Liver (tissue), 3 donors: ENCODE measurements around the gene UBR1.

Source experiments
- EGR1 ChIP-seq, 2 donors: IDR thresholded peaks; 2 replicates each; pipeline ENCODE4 v1.6.1; 2016 to 2018; ENCODE audit warnings: antibody characterized with exemption in 2 of 2, low read depth in 2 of 2
- FOXA1 ChIP-seq: IDR thresholded peaks from 2 replicates; pipeline ENCODE4 v1.6.1; 2016; ENCODE audit warnings: antibody characterized with exemption
- FOXA2 ChIP-seq: IDR thresholded peaks from 2 replicates; pipeline ENCODE4 v1.6.1; 2016; ENCODE audit warnings: antibody characterized with exemption
- GABPA ChIP-seq, 2 donors: IDR thresholded peaks in 1 of 2; conservative IDR thresholded peaks in 1 of 2; 2 replicates each; pipeline ENCODE4 v1.6.1; 2016; ENCODE audit warnings: antibody characterized with exemption in 2 of 2, mild to moderate bottlenecking in 1 of 2, moderate library complexity in 1 of 2
- JUND ChIP-seq, 2 donors: IDR thresholded peaks; 2 replicates each; pipeline ENCODE4 v1.6.1; 2016; ENCODE audit warnings: antibody characterized with exemption in 2 of 2
- SP1 ChIP-seq: IDR thresholded peaks from 2 replicates; pipeline ENCODE4 v1.6.1; 2018; ENCODE audit warnings: antibody characterized with exemption, mild to moderate bottlenecking
- TAF1 ChIP-seq: conservative IDR thresholded peaks from 2 replicates; pipeline ENCODE4 v1.6.1; 2016; ENCODE audit warnings: antibody characterized with exemption, mild to moderate bottlenecking
- TF ChIP-seq, protein P1 (sequence below): IDR thresholded peaks from 2 replicates; pipeline ENCODE4 v1.6.1; 2016; ENCODE audit warnings: antibody characterized with exemption
- TF ChIP-seq, protein P2 (sequence below): fragments of 150-350 bp; IDR thresholded peaks from 2 replicates; pipeline ENCODE4 v1.5.1; 2017; ENCODE audit warnings: improper control_type of control experiment, low read depth, low read length; ENCODE audit not compliant: missing input control
- TF ChIP-seq, protein P3 (sequence below): IDR thresholded peaks from 2 replicates; pipeline ENCODE4 v1.6.1; 2016; ENCODE audit warnings: antibody characterized with exemption, mild to moderate bottlenecking
- TF ChIP-seq, protein P4 (sequence below): IDR thresholded peaks from 2 replicates; pipeline ENCODE4 v1.6.1; 2016; ENCODE audit warnings: antibody characterized with exemption
- donor health status: healthy.
- donor health status: healthy.

DNA sequence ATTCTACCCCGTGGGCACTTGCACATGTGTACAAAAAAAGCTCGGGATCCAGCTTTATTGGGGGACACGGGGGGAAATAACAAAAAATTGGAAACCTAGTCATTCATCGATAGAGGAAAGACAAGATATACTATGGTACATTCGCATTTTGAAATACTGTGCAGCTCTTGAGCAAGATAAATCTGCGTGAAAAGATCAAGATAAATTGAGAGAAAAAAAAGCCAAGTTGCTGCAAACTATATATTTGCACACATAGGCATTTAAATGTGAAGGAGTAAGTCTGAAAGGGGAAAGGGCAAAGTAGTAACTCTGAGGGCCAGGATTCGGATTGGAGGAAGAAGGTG is 620 bp upstream of the UBR1 start:
- TF ChIP-seq TAF1, result no peak
- TF ChIP-seq, protein P1, sequence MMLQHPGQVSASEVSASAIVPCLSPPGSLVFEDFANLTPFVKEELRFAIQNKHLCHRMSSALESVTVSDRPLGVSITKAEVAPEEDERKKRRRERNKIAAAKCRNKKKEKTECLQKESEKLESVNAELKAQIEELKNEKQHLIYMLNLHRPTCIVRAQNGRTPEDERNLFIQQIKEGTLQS, result no peak
- TF ChIP-seq, protein P2, sequence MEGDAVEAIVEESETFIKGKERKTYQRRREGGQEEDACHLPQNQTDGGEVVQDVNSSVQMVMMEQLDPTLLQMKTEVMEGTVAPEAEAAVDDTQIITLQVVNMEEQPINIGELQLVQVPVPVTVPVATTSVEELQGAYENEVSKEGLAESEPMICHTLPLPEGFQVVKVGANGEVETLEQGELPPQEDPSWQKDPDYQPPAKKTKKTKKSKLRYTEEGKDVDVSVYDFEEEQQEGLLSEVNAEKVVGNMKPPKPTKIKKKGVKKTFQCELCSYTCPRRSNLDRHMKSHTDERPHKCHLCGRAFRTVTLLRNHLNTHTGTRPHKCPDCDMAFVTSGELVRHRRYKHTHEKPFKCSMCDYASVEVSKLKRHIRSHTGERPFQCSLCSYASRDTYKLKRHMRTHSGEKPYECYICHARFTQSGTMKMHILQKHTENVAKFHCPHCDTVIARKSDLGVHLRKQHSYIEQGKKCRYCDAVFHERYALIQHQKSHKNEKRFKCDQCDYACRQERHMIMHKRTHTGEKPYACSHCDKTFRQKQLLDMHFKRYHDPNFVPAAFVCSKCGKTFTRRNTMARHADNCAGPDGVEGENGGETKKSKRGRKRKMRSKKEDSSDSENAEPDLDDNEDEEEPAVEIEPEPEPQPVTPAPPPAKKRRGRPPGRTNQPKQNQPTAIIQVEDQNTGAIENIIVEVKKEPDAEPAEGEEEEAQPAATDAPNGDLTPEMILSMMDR, result no peak
- TF ChIP-seq SP1, result no peak
- no peak for TF ChIP-seq JUND (IDR thresholded peaks at IDR 0.05)
- TF ChIP-seq, protein P3, sequence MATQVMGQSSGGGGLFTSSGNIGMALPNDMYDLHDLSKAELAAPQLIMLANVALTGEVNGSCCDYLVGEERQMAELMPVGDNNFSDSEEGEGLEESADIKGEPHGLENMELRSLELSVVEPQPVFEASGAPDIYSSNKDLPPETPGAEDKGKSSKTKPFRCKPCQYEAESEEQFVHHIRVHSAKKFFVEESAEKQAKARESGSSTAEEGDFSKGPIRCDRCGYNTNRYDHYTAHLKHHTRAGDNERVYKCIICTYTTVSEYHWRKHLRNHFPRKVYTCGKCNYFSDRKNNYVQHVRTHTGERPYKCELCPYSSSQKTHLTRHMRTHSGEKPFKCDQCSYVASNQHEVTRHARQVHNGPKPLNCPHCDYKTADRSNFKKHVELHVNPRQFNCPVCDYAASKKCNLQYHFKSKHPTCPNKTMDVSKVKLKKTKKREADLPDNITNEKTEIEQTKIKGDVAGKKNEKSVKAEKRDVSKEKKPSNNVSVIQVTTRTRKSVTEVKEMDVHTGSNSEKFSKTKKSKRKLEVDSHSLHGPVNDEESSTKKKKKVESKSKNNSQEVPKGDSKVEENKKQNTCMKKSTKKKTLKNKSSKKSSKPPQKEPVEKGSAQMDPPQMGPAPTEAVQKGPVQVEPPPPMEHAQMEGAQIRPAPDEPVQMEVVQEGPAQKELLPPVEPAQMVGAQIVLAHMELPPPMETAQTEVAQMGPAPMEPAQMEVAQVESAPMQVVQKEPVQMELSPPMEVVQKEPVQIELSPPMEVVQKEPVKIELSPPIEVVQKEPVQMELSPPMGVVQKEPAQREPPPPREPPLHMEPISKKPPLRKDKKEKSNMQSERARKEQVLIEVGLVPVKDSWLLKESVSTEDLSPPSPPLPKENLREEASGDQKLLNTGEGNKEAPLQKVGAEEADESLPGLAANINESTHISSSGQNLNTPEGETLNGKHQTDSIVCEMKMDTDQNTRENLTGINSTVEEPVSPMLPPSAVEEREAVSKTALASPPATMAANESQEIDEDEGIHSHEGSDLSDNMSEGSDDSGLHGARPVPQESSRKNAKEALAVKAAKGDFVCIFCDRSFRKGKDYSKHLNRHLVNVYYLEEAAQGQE, result no peak
- TF ChIP-seq, protein P4, sequence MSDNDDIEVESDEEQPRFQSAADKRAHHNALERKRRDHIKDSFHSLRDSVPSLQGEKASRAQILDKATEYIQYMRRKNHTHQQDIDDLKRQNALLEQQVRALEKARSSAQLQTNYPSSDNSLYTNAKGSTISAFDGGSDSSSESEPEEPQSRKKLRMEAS, result no peak
- no peak for TF ChIP-seq EGR1 (IDR thresholded peaks at IDR 0.05; ENCODE audit: low read depth in 2 of 2)
- TF ChIP-seq FOXA1, result no peak
- TF ChIP-seq GABPA (IDR thresholded peaks at IDR 0.05 in 1 of 2, conservative IDR thresholded peaks at IDR 0.05 in 1 of 2), result no peak
- TF ChIP-seq FOXA2, result no peak
